ENCODE results near the gene MTX2. TPM values are rescaled to one million over a fixed set of nuclear protein-coding genes. Genes with fewer than 3 reads are reported as not detected.

Gene MTX2
- total RNA-seq, 3 donors from 2014 or later (not counting 1 experiment from before 2014, with no cell fraction given): 3.8 to 8.7 (median 7.7) TPM

- H3K9me3 Mint-ChIP-seq: peaks cover 0 to 3% of the 10 kb centered on the region in 2 donors
- WGBS (ENCODE audit: insufficient coverage): 91% methylated on average over 1 of the region's 2 CpGs
- peaks cover 17 to 48% of the 10 kb centered on the region in 2 donors for H3K27me3 Mint-ChIP-seq (ENCODE audit: low read depth in 2 of 2)
- TF ChIP-seq, protein P1, sequence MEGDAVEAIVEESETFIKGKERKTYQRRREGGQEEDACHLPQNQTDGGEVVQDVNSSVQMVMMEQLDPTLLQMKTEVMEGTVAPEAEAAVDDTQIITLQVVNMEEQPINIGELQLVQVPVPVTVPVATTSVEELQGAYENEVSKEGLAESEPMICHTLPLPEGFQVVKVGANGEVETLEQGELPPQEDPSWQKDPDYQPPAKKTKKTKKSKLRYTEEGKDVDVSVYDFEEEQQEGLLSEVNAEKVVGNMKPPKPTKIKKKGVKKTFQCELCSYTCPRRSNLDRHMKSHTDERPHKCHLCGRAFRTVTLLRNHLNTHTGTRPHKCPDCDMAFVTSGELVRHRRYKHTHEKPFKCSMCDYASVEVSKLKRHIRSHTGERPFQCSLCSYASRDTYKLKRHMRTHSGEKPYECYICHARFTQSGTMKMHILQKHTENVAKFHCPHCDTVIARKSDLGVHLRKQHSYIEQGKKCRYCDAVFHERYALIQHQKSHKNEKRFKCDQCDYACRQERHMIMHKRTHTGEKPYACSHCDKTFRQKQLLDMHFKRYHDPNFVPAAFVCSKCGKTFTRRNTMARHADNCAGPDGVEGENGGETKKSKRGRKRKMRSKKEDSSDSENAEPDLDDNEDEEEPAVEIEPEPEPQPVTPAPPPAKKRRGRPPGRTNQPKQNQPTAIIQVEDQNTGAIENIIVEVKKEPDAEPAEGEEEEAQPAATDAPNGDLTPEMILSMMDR (IDR thresholded peaks at IDR 0.05): no peak
- Histone ChIP-seq H3K4me3 (ENCODE audit: low read length) (no peak overlapping the region), H3K36me3 (ENCODE audit: control insufficient read depth, insufficient read depth, low read length) (no peaks in the 10 kb centered on the region), H3K9me3 (ENCODE audit: control insufficient read depth, insufficient read depth, low read length) (no peaks in the 10 kb centered on the region), H3K4me1 (ENCODE audit: control insufficient read depth, insufficient read depth, low read length) (no peaks in the 10 kb centered on the region), H3K27ac (ENCODE audit: low read length) (no peak overlapping the region), H3K27me3 (ENCODE audit: control insufficient read depth, insufficient read depth, low read length) (peaks cover 5% of the 10 kb centered on the region)
- H3K36me3 Mint-ChIP-seq: no peaks in the 10 kb centered on the region
- no peaks in the 10 kb centered on the region for H3K4me1 Mint-ChIP-seq
- ATAC-seq: no peak
- intact Hi-C loops (cut with micrococcal nuclease): no loop called here
- DNase-seq: no peak
- H3K27ac Mint-ChIP-seq: no peak overlapping the region
- H3K4me3 Mint-ChIP-seq: no peak overlapping the region
Observed at GRCh38 chr2:176385219-176385759, 116.0 kb downstream of the MTX2 start.

GRCh38 chr2:176385838-176386237 lies 116.6 kb downstream of the MTX2 start:
- intact Hi-C loops (cut with micrococcal nuclease): no loop called here

More at GRCh38 chr2:176385838-176386237, 116.6 kb downstream of the MTX2 start:
- Mint-ChIP-seq H3K4me3 (no peak overlapping the region), H3K27ac (no peak overlapping the region), H3K9me3 (peaks cover 0 to 2% of the 10 kb centered on the region in 2 donors), H3K4me1 (no peaks in the 10 kb centered on the region), H3K36me3 (no peaks in the 10 kb centered on the region), H3K27me3 (ENCODE audit: low read depth in 2 of 2) (peaks cover 17 to 50% of the 10 kb centered on the region in 2 donors)
- Histone ChIP-seq H3K4me1 (ENCODE audit: control insufficient read depth, insufficient read depth, low read length) (no peaks in the 10 kb centered on the region), H3K27me3 (ENCODE audit: control insufficient read depth, insufficient read depth, low read length) (peaks cover 5% of the 10 kb centered on the region), H3K4me3 (ENCODE audit: low read length) (no peak overlapping the region), H3K9me3 (ENCODE audit: control insufficient read depth, insufficient read depth, low read length) (no peaks in the 10 kb centered on the region), H3K27ac (ENCODE audit: low read length) (no peak overlapping the region), H3K36me3 (ENCODE audit: control insufficient read depth, insufficient read depth, low read length) (no peaks in the 10 kb centered on the region)
- WGBS (ENCODE audit: insufficient coverage): 42% methylated on average over 2 of the region's 2 CpGs
- ATAC-seq: no peak
- no peak for DNase-seq
- TF ChIP-seq, protein P1 (IDR thresholded peaks at IDR 0.05): no peak

Other genes starting within 250 kb of the MTX2 start
- not detected for gene EVX2, start 185.5 kb upstream of the MTX2 start, total RNA-seq
- not detected for gene HOXD13, start 176.7 kb upstream of the MTX2 start, total RNA-seq
- gene HOXD12, start 169.6 kb upstream of the MTX2 start, total RNA-seq: not detected
- not detected for gene HOXD11, start 162.2 kb upstream of the MTX2 start, total RNA-seq
- not detected for gene HOXD10, start 152.7 kb upstream of the MTX2 start, total RNA-seq
- gene HOXD9, start 146.7 kb upstream of the MTX2 start, total RNA-seq: not detected
- gene HOXD8, start 139.7 kb upstream of the MTX2 start, total RNA-seq: not detected
- not detected for gene HOXD4, start 117.9 kb upstream of the MTX2 start, total RNA-seq
- not detected for gene HOXD3, start 112.1 kb upstream of the MTX2 start, total RNA-seq
- under 1 TPM in 1 of 3 donors, not detected in 2; 0.12 TPM for gene HOXD1, start 80.8 kb upstream of the MTX2 start, total RNA-seq